Astrocyte (in vitro differentiated cells and primary cell): Measurements from ENCODE around the gene RCE1. TPM values are rescaled to one million over a fixed set of nuclear protein-coding genes. Genes with fewer than 3 reads are reported as not detected.

ENCODE experiments used
- DNase-seq: peaks from one replicate; pipeline ENCODE4 v3.0.0-alpha.2; 2010; ENCODE audit warnings: low read depth
- FAIRE-seq: peaks from 2 replicates; lab custom pipeline; 2011; peaks lifted over from hg19 to GRCh38; lab: Jason Lieb, UNC
- H2AFZ ChIP-seq: 2 replicates; pipeline ENCODE4 v1.6.0; 2012; ENCODE audit warnings: low read depth, low read length, inconsistent platforms
- H3K27ac ChIP-seq: 2 replicates; pipeline ENCODE4 v1.5.1; 2011; ENCODE audit warnings: low read depth, low read length, inconsistent platforms
- H3K27me3 ChIP-seq: 2 replicates; pipeline ENCODE4 v1.6.0; 2011; ENCODE audit warnings: low read length, inconsistent platforms; ENCODE audit not compliant: insufficient read depth
- H3K36me3 ChIP-seq: 2 replicates; pipeline ENCODE4 v1.5.1; 2011; ENCODE audit warnings: low read length, inconsistent platforms; ENCODE audit not compliant: insufficient read depth
- H3K4me1 ChIP-seq: 2 replicates; pipeline ENCODE4 v1.5.1; 2011; ENCODE audit warnings: low read length, inconsistent platforms; ENCODE audit not compliant: insufficient read depth
- H3K4me2 ChIP-seq: 2 replicates; pipeline ENCODE4 v1.6.0; 2012; ENCODE audit warnings: low read length, inconsistent platforms
- H3K4me3 ChIP-seq: 2 replicates; pipeline ENCODE4 v1.5.1; 2011; ENCODE audit warnings: low read depth, mild to moderate bottlenecking, low read length, inconsistent platforms; ENCODE audit not compliant: insufficient read depth
- H3K79me2 ChIP-seq: 2 replicates; pipeline ENCODE4 v1.6.0; 2012; ENCODE audit warnings: mild to moderate bottlenecking, low read length, inconsistent platforms; ENCODE audit not compliant: insufficient read depth
- H3K9ac ChIP-seq: 2 replicates; pipeline ENCODE4 v1.6.0; 2012; ENCODE audit warnings: mild to moderate bottlenecking, low read length, inconsistent platforms
- H3K9me3 ChIP-seq: 2 replicates; pipeline ENCODE4 v1.5.1; 2012; ENCODE audit warnings: low read depth, mild to moderate bottlenecking, low read length, inconsistent platforms; ENCODE audit not compliant: insufficient read depth
- H4K20me1 ChIP-seq: 2 replicates; pipeline ENCODE4 v1.6.0; 2012; ENCODE audit warnings: low read length, inconsistent platforms; ENCODE audit not compliant: insufficient read depth
- H3K27ac Mint-ChIP-seq: one replicate; pipeline ENCODE4 v1.8.0; 2021; ENCODE audit warnings: mild to moderate bottlenecking, mixed read lengths; ENCODE audit not compliant: unreplicated experiment
- H3K27me3 Mint-ChIP-seq: one replicate; pipeline ENCODE4 v1.8.0; 2021; ENCODE audit warnings: low read depth, mixed read lengths; ENCODE audit not compliant: unreplicated experiment
- H3K36me3 Mint-ChIP-seq: one replicate; pipeline ENCODE4 v1.8.0; 2021; ENCODE audit warnings: low read depth, mixed read lengths; ENCODE audit not compliant: unreplicated experiment
- H3K4me1 Mint-ChIP-seq: one replicate; pipeline ENCODE4 v1.8.0; 2021; ENCODE audit warnings: low read depth, mixed read lengths; ENCODE audit not compliant: unreplicated experiment
- H3K4me3 Mint-ChIP-seq: one replicate; pipeline ENCODE4 v1.8.0; 2021; ENCODE audit warnings: mild to moderate bottlenecking, moderate library complexity, mixed read lengths; ENCODE audit not compliant: unreplicated experiment
- H3K9me3 Mint-ChIP-seq: one replicate; pipeline ENCODE4 v1.8.0; 2021; ENCODE audit warnings: mild to moderate bottlenecking, mixed read lengths; ENCODE audit not compliant: unreplicated experiment
- CTCF ChIP-seq: IDR thresholded peaks from 2 replicates; pipeline ENCODE4 v1.5.1; 2011; ENCODE audit warnings: low read depth, mild to moderate bottlenecking, inconsistent platforms, low read length, moderate library complexity; ENCODE audit not compliant: insufficient read depth
- EZH2 ChIP-seq: IDR thresholded peaks from 2 replicates; pipeline ENCODE4 v1.6.1; 2012; ENCODE audit warnings: mild to moderate bottlenecking, low read length, inconsistent platforms; ENCODE audit not compliant: insufficient read depth
- total RNA-seq: library from RNA; stranded (reverse); gene quantifications from 2 replicates; pipeline ENCODE4 v1.2.1, GENCODE V29; 2021

RCE1 gene
- total RNA-seq, 1 donor from 2014 or later: 19.8 TPM

- Histone ChIP-seq H3K4me2 (no peak overlapping the region), H2AFZ (no peak overlapping the region), H3K27ac (no peak overlapping the region), H3K4me3 (no peak overlapping the region), H3K9ac (no peak overlapping the region), H3K4me1 (peaks cover 34% of the 10 kb centered on the region), H3K79me2 (no peaks in the 10 kb centered on the region), H3K9me3 (no peaks in the 10 kb centered on the region), H3K27me3 (no peaks in the 10 kb centered on the region), H3K36me3 (no peaks in the 10 kb centered on the region), H4K20me1 (peaks cover 4% of the 10 kb centered on the region)
- FAIRE-seq (no peak), DNase-seq (no peak)
- no peak overlapping the region for H3K4me3 Mint-ChIP-seq
- H3K27me3 Mint-ChIP-seq: peaks cover 6% of the 10 kb centered on the region
- H3K27ac Mint-ChIP-seq: no peak overlapping the region
- H3K4me1 Mint-ChIP-seq: peaks cover 23% of the 10 kb centered on the region
- no peaks in the 10 kb centered on the region for H3K9me3 Mint-ChIP-seq
- TF ChIP-seq EZH2 (no peak), CTCF (no peak)
- H3K36me3 Mint-ChIP-seq: no peaks in the 10 kb centered on the region
Measured at GRCh38 chr11:66885469-66885868, 42.2 kb downstream of the RCE1 start.

GRCh38 chr11:66885950-66886440 is 42.8 kb downstream of the RCE1 start:
- Mint-ChIP-seq H3K27ac (no peak overlapping the region), H3K4me1 (peaks cover 17% of the 10 kb centered on the region), H3K9me3 (no peaks in the 10 kb centered on the region), H3K27me3 (peaks cover 6% of the 10 kb centered on the region), H3K36me3 (no peaks in the 10 kb centered on the region), H3K4me3 (no peak overlapping the region)
- FAIRE-seq: no peak
- no peak for TF ChIP-seq CTCF
- no peak for TF ChIP-seq EZH2
- H3K27ac ChIP-seq: peak overlapping the region; percentile 58
- H3K4me1 ChIP-seq: peaks cover 29% of the 10 kb centered on the region
- no peak overlapping the region for H2AFZ ChIP-seq
- no peaks in the 10 kb centered on the region for H3K9me3 ChIP-seq
- peak overlapping the region; percentile 77 for H3K4me2 ChIP-seq
- no peak overlapping the region for H3K4me3 ChIP-seq
- H3K9ac ChIP-seq: peak overlapping the region; percentile 31
- no peaks in the 10 kb centered on the region for H3K79me2 ChIP-seq
- H3K36me3 ChIP-seq: no peaks in the 10 kb centered on the region
- peaks cover 3% of the 10 kb centered on the region for H4K20me1 ChIP-seq
- DNase-seq: no peak
- H3K27me3 ChIP-seq: no peaks in the 10 kb centered on the region

- H3K4me1 Mint-ChIP-seq: peaks cover 15% of the 10 kb centered on the region
- H3K27ac ChIP-seq: peak overlapping the region; percentile 58
- peaks cover 5% of the 10 kb centered on the region for H3K27me3 Mint-ChIP-seq
- H3K9me3 ChIP-seq: no peaks in the 10 kb centered on the region
- H3K36me3 Mint-ChIP-seq: no peaks in the 10 kb centered on the region
- H3K27me3 ChIP-seq: no peaks in the 10 kb centered on the region
- FAIRE-seq (no peak), DNase-seq (peak; percentile 78)
- no peaks in the 10 kb centered on the region for H3K36me3 ChIP-seq
- TF ChIP-seq CTCF: no peak
- no peak for TF ChIP-seq EZH2
- no peaks in the 10 kb centered on the region for H4K20me1 ChIP-seq
- H3K9me3 Mint-ChIP-seq: no peaks in the 10 kb centered on the region
- peaks cover 31% of the 10 kb centered on the region for H3K4me1 ChIP-seq
- peak overlapping the region; percentile 77 for H3K4me2 ChIP-seq
- no peak overlapping the region for H3K4me3 ChIP-seq
- peak overlapping the region; percentile 34 for H3K27ac Mint-ChIP-seq
- H3K9ac ChIP-seq: peak overlapping the region; percentile 31
- peak overlapping the region; percentile 66 for H2AFZ ChIP-seq
- H3K79me2 ChIP-seq: no peaks in the 10 kb centered on the region
- no peak overlapping the region for H3K4me3 Mint-ChIP-seq
Measured at GRCh38 chr11:66886671-66887221, 43.5 kb downstream of the RCE1 start.
